CD4-positive, alpha-beta T cell (primary cell): ENCODE measurements around the gene TPPP. TPM values are rescaled to one million over a fixed set of nuclear protein-coding genes. Genes with fewer than 3 reads are reported as not detected.

ENCODE experiments used
- ATAC-seq: fragments of 200-7000 bp; cut with Tn5 transposase; one replicate; pipeline ENCODE4 v1.10.0; 2022; ENCODE audit warnings: mild to moderate bottlenecking; ENCODE audit not compliant: poor library complexity
- CTCF ChIA-PET: fragments of 350-600 bp; sonication (Branson Sonifier 250); formaldehyde crosslinking; loops from one replicate; lab custom pipeline; 2021; ENCODE audit warnings: antibody characterized with exemption, inconsistent platforms; lab: Charles Lee
- POLR2A ChIA-PET: fragments of 350-600 bp; sonication (Branson Sonifier 250); formaldehyde crosslinking; loops from one replicate; lab custom pipeline; 2021; ENCODE audit warnings: antibody characterized with exemption, inconsistent platforms; lab: Charles Lee
- DNase-seq, 14 experiments: peaks; one replicate each; pipeline ENCODE4 v3.0.0-alpha.2; 2013 to 2020; ENCODE audit warnings: mixed read lengths in 2 of 14
- H3K27ac ChIP-seq, 2 donors: one replicate each; pipeline versions ENCODE4 v1.5.1 to v1.7.0; 2013; ENCODE audit warnings: low read length in 2 of 2, low read depth in 1 of 2, mild to moderate bottlenecking in 1 of 2
- H3K27me3 ChIP-seq, 2 experiments: 1 replicate in 1 of 2; 2 replicates in 1 of 2; pipeline versions ENCODE4 v1.6.1 to v1.7.0; 2013; ENCODE audit warnings: low read length in 2 of 2, control low read depth in 1 of 2, mild to moderate bottlenecking in 1 of 2, moderate library complexity in 1 of 2; ENCODE audit not compliant: insufficient read depth in 2 of 2, control insufficient read depth in 1 of 2
- H3K36me3 ChIP-seq: one replicate; pipeline ENCODE4 v1.6.1; 2013; ENCODE audit warnings: low read length, control low read depth; ENCODE audit not compliant: insufficient read depth
- H3K4me1 ChIP-seq: one replicate; pipeline ENCODE4 v1.6.1; 2013; ENCODE audit warnings: low read length, control low read depth; ENCODE audit not compliant: insufficient read depth
- H3K4me3 ChIP-seq: one replicate; pipeline ENCODE4 v1.5.1; 2013; ENCODE audit warnings: mild to moderate bottlenecking, low read length, moderate library complexity
- H3K9me3 ChIP-seq, 2 experiments: 1 replicate in 1 of 2; 2 replicates in 1 of 2; pipeline versions ENCODE4 v1.6.1 to v1.7.0; 2013; ENCODE audit warnings: low read length in 2 of 2, mild to moderate bottlenecking in 2 of 2, control low read depth in 1 of 2, moderate library complexity in 1 of 2; ENCODE audit not compliant: control insufficient read depth in 1 of 2, insufficient read depth in 1 of 2
- H3K27ac Mint-ChIP-seq: one replicate; pipeline ENCODE4 v1.8.0; 2020; ENCODE audit warnings: mixed read lengths
- H3K27me3 Mint-ChIP-seq: one replicate; pipeline ENCODE4 v1.8.0; 2021; ENCODE audit warnings: mixed read lengths
- H3K36me3 Mint-ChIP-seq: one replicate; pipeline ENCODE4 v1.8.0; 2021; ENCODE audit warnings: low read depth, mixed read lengths
- H3K4me1 Mint-ChIP-seq: one replicate; pipeline ENCODE4 v1.8.0; 2021; ENCODE audit warnings: low read depth, mixed read lengths
- H3K4me3 Mint-ChIP-seq: one replicate; pipeline ENCODE4 v1.8.0; 2020; ENCODE audit warnings: mild to moderate bottlenecking, mixed read lengths
- H3K9me3 Mint-ChIP-seq: one replicate; pipeline ENCODE4 v1.8.0; 2020; ENCODE audit warnings: mixed read lengths
- CTCF ChIP-seq: fragments of 200-600 bp; IDR thresholded peaks from one replicate; pipeline ENCODE4 v1.8.0; 2022; ENCODE audit warnings: antibody characterized with exemption, mild to moderate bottlenecking
- intact Hi-C, 2 experiments: fragments of 100-400 bp; cut with DNase I in 1 of 2; cut with micrococcal nuclease in 1 of 2; formaldehyde crosslinking; loops; one replicate each; pipeline versions ENCODE4 v1.15.1 to v1.9.0; 2023 to 2025; cut with DNase I, micrococcal nuclease
- total RNA-seq, 174 experiments: library from RNA in 2 of 174; stranded (reverse) in 2 of 174; gene quantifications; one replicate each; pipeline ENCODE4 v1.2.3 and lab custom pipeline; 2021 to 2026

Gene TPPP
- total RNA-seq, 2 experiments from 2014 or later: 8.2 to 8.5 TPM

GRCh38 chr5:651296-652022 is 41.7 kb downstream of the TPPP start:
- ATAC-seq (no peak), DNase-seq (no peak)
- Histone ChIP-seq H3K4me1 (no peaks in the 10 kb centered on the region), H3K36me3 (peaks cover 26% of the 10 kb centered on the region), H3K27ac (no peak overlapping the region), H3K9me3 (peaks cover 0 to 8% of the 10 kb centered on the region in 2 experiments), H3K4me3 (no peak overlapping the region), H3K27me3 (no peaks in the 10 kb centered on the region)
- Mint-ChIP-seq H3K27me3 (no peaks in the 10 kb centered on the region), H3K4me3 (no peak overlapping the region), H3K9me3 (no peaks in the 10 kb centered on the region), H3K4me1 (no peaks in the 10 kb centered on the region), H3K36me3 (peaks cover 34% of the 10 kb centered on the region), H3K27ac (no peak overlapping the region)
- intact Hi-C loops: no loop called here
- no peak for TF ChIP-seq CTCF
- ChIA-PET CTCF (no interaction called here), POLR2A (no interaction called here)

- H3K4me3 Mint-ChIP-seq: no peak overlapping the region
- Histone ChIP-seq H3K4me1 (no peaks in the 10 kb centered on the region), H3K4me3 (no peak overlapping the region), H3K27me3 (no peaks in the 10 kb centered on the region), H3K9me3 (peaks cover 0 to 8% of the 10 kb centered on the region in 2 experiments), H3K36me3 (peaks cover 38% of the 10 kb centered on the region), H3K27ac (no peak overlapping the region)
- no peak for ATAC-seq
- H3K27me3 Mint-ChIP-seq: no peaks in the 10 kb centered on the region
- no peak for DNase-seq
- peaks cover 32% of the 10 kb centered on the region for H3K36me3 Mint-ChIP-seq
- ChIA-PET POLR2A (no interaction called here), CTCF (interaction anchor here (1.3 kb wide), 1 partner anchor 201 kb away, joined by 3 read pairs; no protein-coding TSS in a partner anchor)
- intact Hi-C loops: no loop called here
- H3K4me1 Mint-ChIP-seq: no peaks in the 10 kb centered on the region
- TF ChIP-seq CTCF: no peak
- H3K27ac Mint-ChIP-seq: no peak overlapping the region
- no peaks in the 10 kb centered on the region for H3K9me3 Mint-ChIP-seq
Observed at GRCh38 chr5:647727-648126, 45.4 kb downstream of the TPPP start.

GRCh38 chr5:647311-647710 is 45.8 kb downstream of the TPPP start:
- peaks cover 0 to 8% of the 10 kb centered on the region in 2 experiments for H3K9me3 ChIP-seq
- TF ChIP-seq CTCF: no peak
- H3K36me3 ChIP-seq: peaks cover 37% of the 10 kb centered on the region
- ChIA-PET CTCF (interaction anchor here (1.3 kb wide), 1 partner anchor 201 kb away, joined by 3 read pairs; no protein-coding TSS in a partner anchor), POLR2A (no interaction called here)
- intact Hi-C loops: no loop called here
- H3K27ac Mint-ChIP-seq: no peak overlapping the region
- no peaks in the 10 kb centered on the region for H3K27me3 Mint-ChIP-seq
- H3K27ac ChIP-seq: no peak overlapping the region
- H3K4me1 Mint-ChIP-seq: no peaks in the 10 kb centered on the region
- H3K4me3 ChIP-seq: no peak overlapping the region
- no peaks in the 10 kb centered on the region for H3K27me3 ChIP-seq
- H3K9me3 Mint-ChIP-seq: no peaks in the 10 kb centered on the region
- no peaks in the 10 kb centered on the region for H3K4me1 ChIP-seq
- H3K4me3 Mint-ChIP-seq: no peak overlapping the region
- no peak for ATAC-seq
- DNase-seq: no peak
- peaks cover 28% of the 10 kb centered on the region for H3K36me3 Mint-ChIP-seq
